LNCAP (cell line): ENCODE measurements around the gene ANKS4B.

Experiments
- TF ChIP-seq, protein P1 (sequence below): fragments of 450-650 bp; IDR thresholded peaks from 2 replicates; pipeline ENCODE4 v1.5.1; 2017; ENCODE audit warnings: mild to moderate bottlenecking

ANKS4B gene

DNA sequence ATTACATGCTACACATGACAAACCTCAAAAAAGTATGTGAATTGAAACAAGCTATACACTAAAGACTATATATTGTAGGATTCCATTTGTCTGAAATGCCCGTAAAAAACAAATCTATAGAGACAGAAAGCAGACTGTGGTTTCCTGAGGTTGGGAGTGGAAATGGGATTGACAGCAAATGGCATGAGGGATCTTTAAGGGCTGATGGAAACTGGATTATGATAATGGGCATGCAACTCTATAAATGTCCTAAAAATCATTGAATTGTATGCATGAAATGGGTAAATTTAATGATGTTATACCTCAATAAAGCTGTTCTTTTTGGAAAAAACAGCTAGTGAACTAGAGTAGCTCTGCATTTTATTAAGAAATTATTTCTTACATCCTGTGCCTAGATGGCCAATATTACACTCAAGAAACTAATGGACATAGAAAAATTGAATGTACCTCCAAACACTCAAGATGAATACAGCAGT, 416 bp upstream of the ANKS4B start:
- TF ChIP-seq, protein P1, sequence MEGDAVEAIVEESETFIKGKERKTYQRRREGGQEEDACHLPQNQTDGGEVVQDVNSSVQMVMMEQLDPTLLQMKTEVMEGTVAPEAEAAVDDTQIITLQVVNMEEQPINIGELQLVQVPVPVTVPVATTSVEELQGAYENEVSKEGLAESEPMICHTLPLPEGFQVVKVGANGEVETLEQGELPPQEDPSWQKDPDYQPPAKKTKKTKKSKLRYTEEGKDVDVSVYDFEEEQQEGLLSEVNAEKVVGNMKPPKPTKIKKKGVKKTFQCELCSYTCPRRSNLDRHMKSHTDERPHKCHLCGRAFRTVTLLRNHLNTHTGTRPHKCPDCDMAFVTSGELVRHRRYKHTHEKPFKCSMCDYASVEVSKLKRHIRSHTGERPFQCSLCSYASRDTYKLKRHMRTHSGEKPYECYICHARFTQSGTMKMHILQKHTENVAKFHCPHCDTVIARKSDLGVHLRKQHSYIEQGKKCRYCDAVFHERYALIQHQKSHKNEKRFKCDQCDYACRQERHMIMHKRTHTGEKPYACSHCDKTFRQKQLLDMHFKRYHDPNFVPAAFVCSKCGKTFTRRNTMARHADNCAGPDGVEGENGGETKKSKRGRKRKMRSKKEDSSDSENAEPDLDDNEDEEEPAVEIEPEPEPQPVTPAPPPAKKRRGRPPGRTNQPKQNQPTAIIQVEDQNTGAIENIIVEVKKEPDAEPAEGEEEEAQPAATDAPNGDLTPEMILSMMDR, result no peak

DNA sequence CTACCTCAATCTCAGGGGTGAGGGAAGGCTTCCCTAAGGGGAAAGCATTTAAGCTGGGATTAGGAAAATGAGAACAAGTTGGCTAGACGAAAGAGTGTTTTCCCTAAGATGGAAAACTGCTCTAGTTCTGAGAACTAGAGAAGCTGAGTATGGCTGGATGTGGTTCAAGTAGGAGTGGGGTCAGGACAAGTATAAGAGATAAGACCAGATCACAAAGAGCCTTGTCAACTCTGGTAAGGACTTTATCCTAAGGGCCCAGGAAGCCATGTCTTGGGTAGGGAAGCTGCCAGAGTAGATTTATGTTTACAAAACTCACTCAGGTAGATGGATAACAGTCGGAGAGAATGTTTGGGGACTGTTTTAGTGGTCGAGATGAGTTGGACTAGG, 1.7 kb downstream of the ANKS4B start:
- TF ChIP-seq, protein P1, result no peak

DNA sequence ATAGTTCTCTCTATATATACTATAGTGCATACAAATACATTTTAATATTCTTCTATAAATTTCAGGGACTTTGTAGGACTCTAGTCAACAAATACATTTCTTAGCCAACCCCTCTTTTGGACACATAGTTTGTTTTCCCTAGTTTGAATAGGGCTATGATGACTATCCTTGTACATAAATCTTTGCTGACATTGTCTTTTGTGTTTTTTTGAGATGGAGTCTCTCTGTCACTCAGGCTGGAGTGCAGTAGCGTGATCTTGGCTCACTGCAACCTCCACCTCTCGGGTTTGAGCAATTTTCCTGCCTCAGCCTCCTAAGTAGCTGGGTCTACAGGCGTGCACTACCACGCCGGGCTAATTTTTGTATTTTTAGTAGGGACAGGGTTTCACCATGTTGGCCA, 3.3 kb downstream of the ANKS4B start:
- TF ChIP-seq, protein P1, result no peak

DNA sequence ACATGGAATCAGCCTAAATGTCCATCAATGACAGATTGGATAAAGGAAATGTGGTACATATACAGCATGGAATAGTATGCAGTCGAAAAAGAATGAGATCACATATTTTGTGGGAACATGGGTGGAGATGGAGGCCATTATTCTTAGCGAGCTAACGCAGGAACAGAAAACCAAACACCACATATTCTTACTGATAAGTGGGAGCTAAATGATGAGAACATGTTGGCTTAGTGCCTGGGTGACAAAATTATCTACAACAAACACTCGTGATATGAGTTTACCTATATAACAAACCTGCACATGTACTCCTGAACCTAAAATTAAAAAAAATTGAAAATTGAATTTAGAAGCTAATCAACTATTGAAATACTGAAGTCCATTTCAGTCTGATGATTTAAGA, 6.1 kb downstream of the ANKS4B start:
- TF ChIP-seq, protein P1, result no peak

DNA sequence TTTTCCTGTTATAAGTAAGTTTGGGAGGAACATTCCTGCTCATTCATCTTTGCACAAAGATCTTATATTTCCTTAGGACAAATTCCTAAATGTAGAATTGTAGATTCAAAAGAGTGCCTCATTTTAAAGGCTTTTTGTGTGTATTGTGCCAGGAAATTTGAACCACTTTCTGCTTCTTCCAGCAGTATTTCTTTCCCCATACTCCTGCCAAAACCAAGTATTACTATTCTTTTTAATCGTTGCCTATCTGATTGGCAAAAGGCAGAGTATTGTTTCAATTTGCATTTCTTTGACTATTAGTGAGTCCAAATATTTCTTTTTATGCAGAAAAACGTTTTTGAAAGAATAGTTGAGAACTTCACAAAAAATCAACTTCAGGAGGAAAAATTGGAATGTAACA, 9.3 kb downstream of the ANKS4B start:
- TF ChIP-seq, protein P1, result no peak

DNA sequence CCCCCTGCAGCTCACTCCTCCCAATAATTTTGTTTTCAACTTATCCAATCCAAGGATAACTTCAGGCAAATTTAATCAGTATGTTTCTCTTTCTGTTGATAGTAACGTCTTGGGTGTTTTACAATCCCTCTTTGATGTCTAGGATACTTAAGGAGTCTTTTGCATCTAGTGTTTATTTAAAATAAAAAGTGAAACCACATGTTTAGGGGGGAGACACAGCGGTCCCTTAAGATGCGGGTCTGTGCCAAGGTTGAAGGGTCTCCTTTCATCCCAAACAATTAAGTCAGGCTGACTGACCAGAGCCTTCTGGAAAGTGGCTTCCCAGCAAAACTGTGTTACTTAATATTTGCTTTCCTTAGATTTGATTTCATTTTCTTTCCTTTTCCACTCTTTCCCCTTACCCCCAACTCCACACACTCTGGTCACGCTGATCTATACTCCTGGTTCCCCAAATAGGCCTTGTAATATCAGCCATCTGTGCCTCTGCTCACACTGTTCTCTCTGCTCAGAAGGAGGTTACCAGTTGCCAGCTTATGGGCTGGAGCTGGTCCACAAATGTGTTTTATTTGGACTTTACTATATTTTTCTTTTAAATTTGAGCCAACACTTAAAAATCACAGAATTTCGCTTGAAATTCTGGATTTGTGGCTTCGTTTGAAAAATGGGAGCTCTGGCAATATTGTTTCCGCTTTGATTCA, 11.2 kb downstream of the ANKS4B start:
- TF ChIP-seq, protein P1, result no peak

DNA sequence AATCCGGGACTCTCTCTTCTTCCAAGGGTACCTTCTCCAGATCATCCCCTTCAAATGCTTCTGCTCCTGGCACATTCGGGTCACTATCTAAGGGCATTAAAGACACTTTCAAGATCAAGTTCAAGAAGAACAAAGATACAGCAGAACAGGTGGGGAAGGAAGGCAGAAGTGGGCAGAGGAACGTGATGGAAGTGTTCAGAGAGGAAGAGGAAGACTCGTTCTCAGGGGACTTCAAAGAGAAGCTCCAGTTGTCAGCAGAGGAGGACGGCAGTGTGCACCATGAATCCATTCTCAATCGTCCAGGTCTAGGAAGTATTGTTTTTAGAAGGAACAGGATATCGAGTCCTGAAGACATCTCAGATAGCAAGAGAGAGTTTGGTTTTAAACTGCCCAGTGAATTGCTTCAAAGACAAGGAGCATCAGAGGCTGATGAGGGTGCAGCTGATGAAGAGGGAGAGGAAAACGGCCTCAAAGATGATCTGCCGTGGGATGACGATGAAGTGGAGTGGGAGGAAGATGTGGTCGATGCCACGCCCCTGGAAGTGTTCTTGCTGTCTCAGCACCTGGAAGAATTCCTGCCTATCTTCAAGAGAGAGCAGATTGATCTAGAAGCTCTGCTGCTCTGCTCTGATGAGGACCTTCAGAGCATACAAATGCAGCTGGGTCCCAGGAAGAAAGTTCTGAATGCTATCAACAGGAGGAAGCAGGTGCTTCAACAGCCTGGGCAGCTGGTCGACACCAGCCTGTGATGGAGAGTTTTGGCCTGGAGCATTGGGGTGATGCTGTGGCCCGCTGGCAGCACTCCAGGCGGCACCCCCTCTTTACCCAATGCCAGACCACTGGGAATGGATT, 16.8 kb downstream of the ANKS4B start:
- TF ChIP-seq, protein P1, result no peak
